ENCODE measurements around the gene TRIOBP.

The TRIOBP gene

DNA sequence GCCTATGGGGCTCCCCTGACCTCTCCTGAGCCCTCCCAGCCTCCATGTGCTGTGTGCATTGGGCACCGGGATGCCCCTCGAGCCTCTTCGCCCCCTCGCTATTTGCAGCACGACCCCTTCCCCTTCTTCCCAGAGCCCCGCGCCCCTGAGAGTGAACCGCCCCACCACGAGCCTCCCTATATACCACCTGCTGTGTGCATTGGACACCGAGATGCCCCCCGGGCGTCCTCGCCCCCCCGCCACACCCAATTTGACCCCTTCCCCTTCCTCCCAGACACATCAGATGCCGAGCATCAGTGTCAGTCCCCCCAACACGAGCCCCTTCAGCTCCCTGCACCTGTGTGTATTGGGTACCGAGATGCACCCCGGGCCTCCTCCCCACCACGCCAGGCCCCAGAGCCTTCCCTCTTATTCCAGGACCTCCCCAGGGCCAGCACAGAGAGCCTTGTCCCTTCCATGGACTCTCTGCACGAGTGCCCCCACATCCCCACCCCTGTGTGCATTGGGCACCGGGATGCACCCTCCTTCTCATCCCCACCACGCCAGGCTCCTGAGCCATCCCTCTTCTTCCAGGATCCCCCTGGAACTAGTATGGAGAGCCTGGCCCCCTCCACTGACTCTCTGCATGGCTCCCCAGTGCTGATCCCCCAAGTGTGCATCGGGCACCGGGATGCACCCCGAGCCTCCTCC is 28.8 kb downstream of the TRIOBP start:
- no peak overlapping the region for H3K27ac ChIP-seq
- no peak for DNase-seq (ENCODE audit: low read depth, low spot score)

- no peak for DNase-seq (ENCODE audit: low read depth, low spot score)
- H3K27ac ChIP-seq: no peak overlapping the region
These were observed 29.5 kb downstream of the TRIOBP start for GRCh38 chr22:37726241-37726887.

DNA sequence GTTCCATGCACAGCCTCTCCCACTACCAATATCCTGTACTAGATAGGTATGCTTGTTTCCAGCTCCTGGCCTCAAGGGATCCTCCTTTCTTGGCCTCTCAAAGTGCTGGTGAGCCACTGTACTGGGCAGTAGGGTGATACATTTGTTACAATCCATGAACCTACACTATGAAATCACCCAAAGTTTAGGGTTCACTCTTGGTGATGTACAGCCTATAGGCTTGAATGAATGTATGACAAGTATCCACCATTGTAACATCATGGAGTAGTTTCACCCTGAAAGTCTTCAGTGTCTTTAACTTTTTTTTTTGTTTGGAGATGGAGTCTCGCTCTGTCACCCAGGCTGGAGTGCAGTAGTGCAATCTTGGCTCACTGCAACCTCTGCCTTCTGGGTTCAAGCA is 31.8 kb downstream of the TRIOBP start:
- H3K27ac ChIP-seq: no peak overlapping the region
- no peak for DNase-seq (ENCODE audit: low read depth, low spot score)

DNA sequence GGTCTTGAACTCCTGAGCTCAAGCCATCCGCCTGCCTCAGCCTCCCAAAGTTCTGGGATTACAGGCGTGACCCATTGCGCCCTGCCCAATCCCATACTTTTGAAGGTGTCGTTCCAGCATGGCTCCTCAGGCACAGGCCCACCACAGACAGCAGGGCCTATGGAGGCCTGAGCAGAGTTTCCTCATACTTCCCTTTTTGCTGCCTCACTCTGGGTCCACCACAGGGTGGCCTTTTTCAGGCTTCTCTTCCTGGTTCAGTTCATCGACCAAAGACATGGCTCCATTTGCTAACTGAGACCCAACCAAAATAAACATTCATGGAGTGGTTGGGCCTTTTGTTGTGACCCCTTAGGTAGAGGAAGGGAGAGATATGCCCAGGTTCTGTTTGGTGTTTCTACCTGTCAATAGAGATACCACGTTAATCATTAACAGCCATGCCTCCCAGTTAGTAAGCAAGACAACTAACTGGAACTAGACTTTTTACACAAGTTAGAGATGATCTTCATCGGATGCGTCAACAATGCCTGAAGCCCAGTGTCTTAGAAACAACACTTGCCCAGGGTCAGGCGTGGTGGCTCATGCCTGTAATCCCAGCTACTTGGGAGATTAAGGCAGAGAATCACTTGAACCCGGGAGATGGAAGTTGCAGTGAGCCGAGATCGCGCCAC is 35.1 kb downstream of the TRIOBP start:
- no peak overlapping the region for H3K27ac ChIP-seq
- no peak for DNase-seq (ENCODE audit: low read depth, low spot score)

GRCh38 chr22:37732699-37733607 is 36.1 kb downstream of the TRIOBP start:
- DNase-seq (ENCODE audit: low read depth, low spot score): no peak
- no peak overlapping the region for H3K27ac ChIP-seq

DNA sequence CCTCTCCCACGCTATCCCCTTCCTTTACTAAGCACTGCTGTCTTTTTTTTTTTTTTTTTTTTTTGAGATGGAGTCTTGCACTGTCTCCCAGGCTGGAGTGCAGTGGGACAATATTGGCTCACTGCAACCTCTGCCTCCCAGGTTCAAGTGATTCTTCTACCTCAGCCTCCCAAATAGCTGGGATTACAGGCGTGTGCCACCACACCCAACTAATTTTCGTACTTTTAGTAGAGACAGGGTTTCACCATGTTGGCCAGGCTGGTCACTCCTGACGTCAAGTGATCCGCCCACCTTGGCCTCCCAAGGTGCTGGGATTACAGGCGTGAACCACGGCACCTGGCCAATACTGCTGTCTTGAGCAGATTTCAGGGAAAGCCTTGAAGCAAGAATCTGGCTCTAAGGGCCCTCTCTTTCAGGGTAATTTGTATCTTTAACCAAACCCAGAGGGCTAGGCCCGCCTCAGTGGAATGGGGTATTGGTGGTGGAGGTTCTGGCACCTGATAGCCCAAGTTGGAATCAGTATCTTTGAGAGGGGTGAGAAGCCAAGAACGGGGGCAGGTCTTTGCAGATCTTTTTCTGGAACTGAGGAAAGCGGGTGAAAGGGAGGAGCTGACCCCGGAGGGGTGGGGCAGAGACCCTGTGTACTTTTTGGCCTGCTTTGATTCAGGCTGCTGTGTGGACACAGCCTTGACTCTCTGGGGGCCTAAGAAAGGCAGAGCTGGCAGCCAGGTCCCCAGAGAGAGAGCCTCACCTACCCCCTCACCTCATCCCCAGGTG is 37.0 kb downstream of the TRIOBP start:
- no peak for DNase-seq (ENCODE audit: low read depth, low spot score)
- no peak overlapping the region for H3K27ac ChIP-seq

DNA sequence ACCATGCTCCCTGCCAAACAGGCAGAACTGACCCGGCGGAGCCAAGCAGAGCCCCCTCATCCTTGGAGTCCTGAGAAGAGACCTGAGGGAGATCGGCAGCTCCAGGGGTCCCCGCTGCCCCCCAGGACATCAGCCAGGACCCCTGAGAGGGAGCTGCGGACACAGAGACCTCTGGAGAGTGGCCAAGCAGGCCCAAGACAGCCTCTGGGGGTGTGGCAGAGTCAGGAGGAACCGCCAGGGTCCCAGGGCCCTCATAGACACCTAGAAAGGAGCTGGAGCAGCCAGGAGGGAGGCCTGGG is 37.5 kb downstream of the TRIOBP start:
- no peak for DNase-seq (ENCODE audit: low read depth, low spot score)
- no peak overlapping the region for H3K27ac ChIP-seq

DNA sequence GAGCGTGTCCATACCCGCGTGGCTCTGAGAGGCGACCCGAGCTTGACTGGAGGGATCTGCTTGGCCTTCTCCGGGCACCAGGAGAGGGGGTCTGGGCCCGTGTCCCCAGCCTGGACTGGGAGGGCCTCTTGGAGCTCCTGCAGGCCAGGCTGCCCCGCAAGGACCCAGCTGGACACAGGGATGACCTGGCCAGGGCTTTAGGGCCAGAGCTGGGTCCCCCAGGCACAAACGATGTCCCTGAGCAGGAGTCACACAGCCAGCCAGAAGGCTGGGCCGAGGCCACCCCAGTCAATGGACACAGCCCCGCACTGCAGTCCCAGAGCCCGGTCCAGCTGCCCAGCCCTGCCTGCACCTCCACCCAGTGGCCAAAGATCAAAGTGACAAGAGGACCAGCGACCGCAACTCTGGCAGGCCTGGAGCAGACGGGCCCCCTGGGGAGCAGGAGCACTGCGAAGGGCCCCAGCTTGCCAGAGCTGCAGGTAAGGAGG is 38.2 kb downstream of the TRIOBP start:
- no peak overlapping the region for H3K27ac ChIP-seq
- no peak for DNase-seq (ENCODE audit: low read depth, low spot score)

DNA sequence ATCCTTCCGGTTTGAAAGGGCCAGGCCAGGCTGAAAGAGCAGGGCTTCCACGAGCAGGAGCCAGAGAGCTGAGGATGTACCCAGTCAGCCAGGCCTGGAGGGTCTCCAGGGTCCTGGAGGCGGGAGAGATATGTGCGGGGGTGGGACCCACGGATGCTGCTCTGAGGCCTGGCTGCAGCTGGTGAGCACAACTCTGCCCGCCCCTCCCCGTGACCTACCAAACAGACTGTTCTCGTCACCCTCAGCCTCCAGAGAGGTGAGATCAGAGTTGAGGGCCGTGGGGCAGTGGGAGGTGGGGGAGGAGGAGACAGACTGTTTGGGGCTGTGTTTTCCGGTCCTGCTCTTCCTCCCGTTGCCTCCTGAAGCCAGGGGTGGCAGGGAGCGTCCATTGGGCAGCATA is 42.2 kb downstream of the TRIOBP start:
- DNase-seq (ENCODE audit: low read depth, low spot score): no peak
- H3K27ac ChIP-seq: no peak overlapping the region

DNA sequence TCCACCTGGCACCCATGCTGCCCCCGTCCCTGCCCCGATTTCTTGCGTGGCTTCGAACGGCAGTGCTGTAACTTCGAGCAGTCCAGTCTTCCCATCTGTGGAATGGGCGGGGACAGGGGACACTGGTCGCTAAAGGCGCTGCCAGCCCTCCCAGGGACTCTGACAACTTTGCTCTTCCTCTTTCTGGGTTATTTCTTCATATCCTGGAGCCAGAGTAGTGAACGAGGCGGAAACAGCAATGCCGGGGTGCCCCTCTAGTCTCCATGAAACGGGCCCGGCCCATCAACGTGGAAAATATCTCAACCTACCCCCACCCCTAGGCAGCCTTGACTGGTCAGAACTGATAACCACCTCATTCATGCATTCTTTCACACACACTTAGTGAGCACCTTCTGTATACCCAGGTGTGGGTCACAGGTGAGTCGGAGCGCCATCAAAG is 42.8 kb downstream of the TRIOBP start:
- no peak overlapping the region for H3K27ac ChIP-seq
- DNase-seq (ENCODE audit: low read depth, low spot score): no peak

- DNase-seq (ENCODE audit: low read depth, low spot score): no peak
- H3K27ac ChIP-seq: no peak overlapping the region
These were observed 43.8 kb downstream of the TRIOBP start for GRCh38 chr22:37740455-37741311.

GRCh38 chr22:37741312-37741795 is 44.5 kb downstream of the TRIOBP start:
- DNase-seq (ENCODE audit: low read depth, low spot score): peak; percentile 20
- no peak overlapping the region for H3K27ac ChIP-seq

DNA sequence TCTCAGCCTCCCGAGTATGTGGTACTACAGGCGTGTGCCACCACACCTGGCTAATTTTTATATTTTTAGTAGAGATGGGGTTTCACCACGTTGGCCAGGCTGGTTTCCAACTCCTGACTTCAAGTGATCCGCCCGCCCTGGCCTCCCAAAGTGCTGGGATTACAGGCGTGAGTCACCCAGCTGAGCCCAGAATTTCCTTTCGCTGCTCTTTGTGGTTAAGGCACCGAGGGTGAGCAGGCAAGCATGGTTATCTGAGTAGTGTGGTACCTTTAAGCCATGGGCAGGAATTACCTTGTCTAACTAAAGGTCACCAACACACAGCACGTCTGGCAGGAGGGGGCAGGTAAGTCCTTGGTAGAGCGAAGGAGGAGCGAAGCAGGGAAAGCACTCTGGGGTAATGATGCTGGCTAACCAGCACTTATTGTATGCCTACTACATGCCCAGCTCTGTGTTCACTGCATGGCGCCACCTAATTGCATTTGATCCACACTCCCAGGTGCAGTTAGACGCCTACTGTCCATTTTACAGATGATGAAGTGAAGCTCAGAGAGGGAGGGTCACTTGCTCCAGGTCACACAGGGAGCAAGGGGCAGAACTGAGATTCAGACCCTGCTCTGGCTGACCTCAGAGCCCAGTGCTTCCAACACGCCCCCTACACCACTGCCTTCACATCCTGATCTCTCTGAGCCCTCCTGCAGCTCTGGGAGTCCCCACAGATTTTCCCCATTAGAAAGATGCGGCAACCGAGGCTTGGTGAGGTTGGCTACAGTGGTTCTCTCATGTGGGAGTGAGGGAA is 45.7 kb downstream of the TRIOBP start:
- DNase-seq (ENCODE audit: low read depth, low spot score): peak; percentile 60
- H3K27ac ChIP-seq: peak overlapping the region; percentile 38

DNA sequence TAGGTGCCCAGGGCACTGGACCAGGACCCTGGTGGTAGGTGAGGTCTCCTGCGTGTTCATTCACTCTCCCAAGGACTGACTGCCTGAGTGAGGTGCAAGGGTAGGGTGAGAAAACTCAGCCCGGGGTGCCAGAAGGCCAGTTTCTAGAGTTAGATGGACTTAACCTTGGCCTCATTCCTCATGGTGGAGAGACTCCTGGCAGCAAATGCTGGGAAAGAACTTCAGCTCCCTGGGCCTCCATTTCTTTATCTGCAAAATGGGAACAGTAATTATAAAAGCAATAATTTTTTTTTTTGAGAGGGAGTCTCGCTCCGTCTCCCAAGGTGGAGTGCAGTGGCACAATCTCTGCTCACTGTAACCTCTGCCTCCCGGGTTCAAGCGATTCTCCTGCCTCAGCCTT is 47.7 kb downstream of the TRIOBP start:
- DNase-seq (ENCODE audit: low read depth, low spot score): no peak
- no peak overlapping the region for H3K27ac ChIP-seq

GRCh38 chr22:37745548-37746365 is 48.9 kb downstream of the TRIOBP start:
- H3K27ac ChIP-seq: peak overlapping the region; percentile 97
- DNase-seq (ENCODE audit: low read depth, low spot score): no peak

GRCh38 chr22:37746366-37747079 is 49.7 kb downstream of the TRIOBP start:
- peak overlapping the region; percentile 97 for H3K27ac ChIP-seq
- DNase-seq (ENCODE audit: low read depth, low spot score): no peak
